IMR-90 (cell line): ENCODE data around the gene SPTBN5. TPM values are rescaled to one million over a fixed set of nuclear protein-coding genes. Genes with fewer than 3 reads are reported as not detected.

ENCODE experiments used
- POLR2A ChIP-seq: IDR thresholded peaks from 2 replicates; pipeline ENCODE4 v1.6.1; 2012; ENCODE audit warnings: mild to moderate bottlenecking, low read depth, low read length
- polyA plus RNA-seq, 3 experiments: library from polyadenylated mRNA; depleted of rRNA; stranded (reverse); fragments of >200 nt; gene quantifications; 2 replicates each; pipeline ENCODE4 v1.2.3, GENCODE V29; 2012; ENCODE audit warnings: low replicate concordance in 1 of 3
- total RNA-seq: library from RNA; depleted of rRNA; stranded (reverse); fragments of >200 nt; gene quantifications from 2 replicates; pipeline ENCODE4 v1.2.3, GENCODE V29; 2012
- TF ChIP-seq, protein P1 (sequence below): fragments of 150-350 bp; IDR thresholded peaks from 2 replicates; pipeline ENCODE4 v1.6.1; 2016; ENCODE audit warnings: low read depth, mild to moderate bottlenecking, low read length, moderate library complexity, borderline replicate concordance

Gene SPTBN5
- total and polyA plus RNA-seq, 2 of the 4 experiments (the other 2 are of a cell fraction) = under 0.01 to 0.38 TPM

DNA sequence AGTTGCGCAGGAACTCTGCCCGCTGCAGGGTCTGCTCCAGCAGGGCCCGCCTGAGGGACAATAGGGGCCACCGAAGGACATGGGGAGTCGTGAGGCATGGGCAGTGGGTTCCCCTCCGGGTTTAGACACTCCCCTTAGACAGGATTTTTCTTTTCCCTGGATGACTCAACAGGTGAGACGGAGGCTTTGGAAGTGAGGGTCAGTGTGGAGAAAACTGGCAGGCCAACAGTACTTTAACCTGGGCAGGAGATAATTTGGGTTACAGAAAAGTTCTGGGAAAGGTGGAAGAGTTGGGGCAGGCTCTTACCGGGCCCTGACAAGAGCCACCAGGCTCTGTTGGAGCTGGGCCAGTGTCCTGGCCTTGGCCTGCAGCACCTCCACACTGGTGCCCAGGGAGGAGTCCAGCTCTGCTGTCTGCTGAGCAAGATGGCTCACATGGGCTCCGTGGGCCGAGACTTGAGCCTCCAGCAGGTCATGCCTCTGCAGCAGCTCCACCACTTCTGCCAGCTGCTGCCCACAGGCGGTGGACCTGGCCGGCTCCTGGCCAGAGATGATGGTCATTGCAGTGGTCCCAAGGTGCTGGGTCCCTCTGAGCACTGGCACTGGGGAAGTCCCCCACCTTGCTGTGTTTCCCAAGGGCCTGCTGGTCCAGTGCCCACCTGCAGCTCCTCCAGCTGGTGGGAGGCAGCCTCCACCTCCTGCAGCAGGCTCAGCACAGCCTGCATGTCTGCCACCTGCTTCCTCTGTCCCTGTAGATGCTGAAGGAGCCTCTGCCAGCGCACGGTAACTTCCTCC lies 11.0 kb downstream of the SPTBN5 start (continued):
- TF ChIP-seq, protein P1, sequence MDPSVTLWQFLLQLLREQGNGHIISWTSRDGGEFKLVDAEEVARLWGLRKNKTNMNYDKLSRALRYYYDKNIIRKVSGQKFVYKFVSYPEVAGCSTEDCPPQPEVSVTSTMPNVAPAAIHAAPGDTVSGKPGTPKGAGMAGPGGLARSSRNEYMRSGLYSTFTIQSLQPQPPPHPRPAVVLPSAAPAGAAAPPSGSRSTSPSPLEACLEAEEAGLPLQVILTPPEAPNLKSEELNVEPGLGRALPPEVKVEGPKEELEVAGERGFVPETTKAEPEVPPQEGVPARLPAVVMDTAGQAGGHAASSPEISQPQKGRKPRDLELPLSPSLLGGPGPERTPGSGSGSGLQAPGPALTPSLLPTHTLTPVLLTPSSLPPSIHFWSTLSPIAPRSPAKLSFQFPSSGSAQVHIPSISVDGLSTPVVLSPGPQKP = no peak
- no peak for TF ChIP-seq POLR2A
